ENCODE results near the gene KCNF1.

KCNF1 gene

GRCh38 chr2:10918661-10919409 is 7.1 kb downstream of the KCNF1 start:
- DNase-seq (ENCODE audit: insufficient read length, low spot score) (no peak), FAIRE-seq (no peak)

DNA sequence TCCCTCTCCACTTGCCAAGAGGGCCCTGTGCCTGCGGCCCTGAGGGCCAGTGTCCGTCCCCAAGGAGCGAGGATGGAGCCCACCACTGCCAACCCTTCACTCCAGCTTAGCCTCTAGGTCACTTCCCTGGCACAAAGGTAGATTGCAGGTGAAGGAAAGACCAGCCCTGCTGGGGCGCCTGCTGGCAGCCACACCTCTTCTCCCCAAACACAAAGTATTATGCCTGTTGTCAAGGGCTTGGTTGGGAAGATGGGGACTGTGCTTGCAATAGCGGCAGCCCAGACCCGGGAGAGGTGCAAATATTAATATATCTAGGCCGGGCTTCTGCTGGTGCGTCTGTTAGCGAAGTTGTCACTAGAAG is 7.7 kb downstream of the KCNF1 start:
- DNase-seq (ENCODE audit: insufficient read length, low spot score), result no peak
- no peak for FAIRE-seq

- DNase-seq (ENCODE audit: insufficient read length, low spot score) (no peak), FAIRE-seq (no peak)
Observed at GRCh38 chr2:10919771-10920621, 8.3 kb downstream of the KCNF1 start.

- DNase-seq (ENCODE audit: insufficient read length, low spot score) (no peak), FAIRE-seq (no peak)
Observed at GRCh38 chr2:10920764-10921388, 9.1 kb downstream of the KCNF1 start.

GRCh38 chr2:10921525-10921924 is 9.8 kb downstream of the KCNF1 start:
- DNase-seq (ENCODE audit: insufficient read length, low spot score), result no peak
- FAIRE-seq, result no peak

- DNase-seq (ENCODE audit: insufficient read length, low spot score) (no peak), FAIRE-seq (no peak)
Observed at GRCh38 chr2:10922307-10923007, 10.7 kb downstream of the KCNF1 start.

- DNase-seq (ENCODE audit: insufficient read length, low spot score), result no peak
Observed at GRCh38 chr2:10923008-10923375, 11.3 kb downstream of the KCNF1 start.

DNA sequence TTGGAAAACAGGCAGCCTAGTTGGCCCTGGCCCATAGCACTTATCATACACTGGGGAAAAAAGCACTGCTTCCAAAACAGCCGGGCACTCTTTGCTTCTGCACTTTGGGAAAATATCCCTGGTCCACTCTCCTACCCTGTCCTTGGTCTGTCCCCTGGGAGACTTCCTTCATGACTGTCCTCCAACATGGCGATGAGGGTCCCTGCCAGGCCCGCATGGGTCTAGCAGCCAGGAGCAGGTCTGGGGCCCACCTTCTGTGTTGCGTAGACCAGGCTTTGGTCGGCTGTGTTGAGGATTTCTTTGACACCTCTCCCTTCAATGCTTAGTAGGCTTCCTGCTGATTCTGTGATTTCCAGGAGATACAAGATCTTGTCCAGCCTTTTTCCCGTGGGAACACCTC is 12.2 kb downstream of the KCNF1 start:
- FAIRE-seq, result no peak
- DNase-seq (ENCODE audit: insufficient read length, low spot score), result no peak

More at GRCh38 chr2:10923008-10923375, 11.3 kb downstream of the KCNF1 start:
- no peak for FAIRE-seq

DNA sequence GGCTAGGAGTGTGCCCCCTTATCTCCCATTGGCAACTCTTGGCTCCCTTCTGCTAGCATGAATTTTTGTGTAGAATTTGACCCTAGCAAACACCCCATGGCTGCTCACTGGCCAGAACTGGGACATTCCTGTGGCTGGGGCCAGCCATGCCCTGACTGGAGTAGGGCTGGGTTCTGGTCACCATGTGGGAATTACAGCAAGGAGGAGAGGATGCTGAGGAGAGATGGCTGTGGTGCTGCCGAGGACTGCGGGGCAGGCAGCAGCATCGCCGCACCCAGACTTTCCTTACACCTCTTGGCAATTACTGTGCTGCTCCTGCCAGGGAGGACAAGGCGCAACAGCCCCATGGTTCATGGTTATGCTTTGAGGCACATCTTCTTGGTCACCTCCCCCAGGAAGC is 12.7 kb downstream of the KCNF1 start:
- FAIRE-seq (no peak), DNase-seq (ENCODE audit: insufficient read length, low spot score) (no peak)

GRCh38 chr2:10924859-10925258 is 13.1 kb downstream of the KCNF1 start:
- DNase-seq (ENCODE audit: insufficient read length, low spot score), result no peak
- FAIRE-seq, result no peak

DNA sequence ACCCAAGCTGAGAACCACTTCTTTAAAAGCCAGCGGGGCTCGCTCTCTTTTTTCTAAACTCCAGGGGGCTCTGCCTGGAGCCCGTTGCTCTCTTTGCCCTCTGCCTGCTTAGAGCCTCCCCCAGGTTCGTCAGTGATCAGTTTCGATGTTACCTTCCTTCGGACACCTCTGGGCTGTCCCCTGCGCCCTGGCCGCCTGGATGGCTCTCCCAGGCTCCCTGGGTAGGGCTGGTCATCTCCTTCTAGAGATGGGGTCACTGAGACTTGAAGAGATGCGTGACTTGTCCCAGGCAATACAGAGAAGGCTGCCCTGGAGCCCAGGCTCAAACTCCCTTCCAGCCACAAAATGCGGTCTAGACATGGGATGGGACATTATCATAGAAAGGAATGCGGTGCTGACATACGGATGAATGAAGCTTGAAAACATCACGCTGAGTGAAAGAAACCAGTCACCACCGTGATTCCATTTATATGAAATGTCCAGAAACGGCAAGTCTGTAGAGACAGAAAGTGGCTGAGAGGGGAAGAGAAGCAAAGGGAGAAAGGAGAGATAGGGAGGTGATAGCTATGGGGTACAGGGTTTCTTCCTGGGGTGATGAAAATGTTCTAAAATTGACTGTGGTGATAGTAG is 14.6 kb downstream of the KCNF1 start:
- DNase-seq (ENCODE audit: insufficient read length, low spot score), result no peak
- no peak for FAIRE-seq

DNA sequence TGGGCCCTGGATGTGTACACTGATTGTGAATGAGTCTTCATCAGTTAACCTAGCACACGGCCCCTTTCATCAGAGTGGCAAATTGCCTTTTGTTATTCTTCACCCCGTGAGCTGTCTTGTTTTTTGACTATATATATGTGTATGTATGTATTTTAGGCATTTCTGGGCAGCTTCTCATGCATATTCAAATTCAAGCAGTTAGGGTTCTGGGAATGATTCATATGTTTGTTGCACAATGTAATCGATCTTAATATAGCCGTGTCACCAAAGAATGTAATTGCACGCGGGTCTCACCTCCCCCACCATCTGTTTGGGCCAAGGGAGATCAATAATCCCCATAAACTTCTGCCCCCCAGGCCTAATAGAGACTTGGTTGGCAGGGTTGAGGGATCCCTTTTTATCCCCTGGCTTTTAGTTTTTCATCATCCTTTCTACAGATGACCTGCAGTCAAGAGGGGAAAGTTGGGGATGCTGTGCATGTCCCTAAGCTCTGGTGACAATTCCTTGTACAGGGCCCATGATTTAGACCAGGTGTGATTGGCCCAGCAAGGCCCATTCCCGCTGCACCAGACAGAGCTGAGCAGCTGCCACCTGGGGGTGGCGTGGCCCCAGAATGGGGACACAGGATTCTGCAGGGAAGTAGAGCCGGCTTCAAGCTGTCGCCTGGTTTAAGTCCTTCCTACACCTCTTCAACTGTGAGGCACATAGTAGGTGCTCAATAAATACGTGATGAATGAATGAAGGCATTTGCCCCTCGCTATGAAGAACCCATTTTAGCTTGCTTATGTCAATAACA is 19.2 kb downstream of the KCNF1 start:
- FAIRE-seq, result no peak
- DNase-seq (ENCODE audit: insufficient read length, low spot score), result no peak

DNA sequence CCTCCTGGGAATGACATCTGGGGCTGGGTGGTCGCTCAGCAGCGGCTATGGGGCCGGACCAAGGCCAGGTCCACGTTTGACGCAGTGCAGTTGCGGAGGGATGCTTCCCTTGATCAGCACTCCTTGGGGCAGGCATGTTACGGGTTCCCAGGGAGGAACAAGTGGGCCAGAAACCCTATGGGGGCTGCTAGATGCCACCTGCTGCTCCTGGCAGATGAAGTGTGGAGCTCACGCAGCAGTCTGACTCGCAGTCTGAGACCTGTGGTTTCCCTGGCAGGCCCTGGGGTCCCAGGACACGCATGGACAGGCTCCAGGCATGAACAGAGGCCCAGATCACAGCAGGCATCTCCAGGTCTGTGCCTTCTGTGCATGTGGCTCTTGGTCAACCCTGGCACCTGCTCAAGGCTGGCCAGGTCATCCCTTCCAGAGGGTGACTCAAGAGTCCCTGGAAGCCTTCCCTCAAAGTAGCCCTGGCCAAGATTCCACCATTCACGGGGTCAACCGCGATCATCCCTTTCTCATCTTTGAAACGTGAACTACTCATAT is 20.0 kb downstream of the KCNF1 start:
- FAIRE-seq, result no peak
- DNase-seq (ENCODE audit: insufficient read length, low spot score), result no peak

DNA sequence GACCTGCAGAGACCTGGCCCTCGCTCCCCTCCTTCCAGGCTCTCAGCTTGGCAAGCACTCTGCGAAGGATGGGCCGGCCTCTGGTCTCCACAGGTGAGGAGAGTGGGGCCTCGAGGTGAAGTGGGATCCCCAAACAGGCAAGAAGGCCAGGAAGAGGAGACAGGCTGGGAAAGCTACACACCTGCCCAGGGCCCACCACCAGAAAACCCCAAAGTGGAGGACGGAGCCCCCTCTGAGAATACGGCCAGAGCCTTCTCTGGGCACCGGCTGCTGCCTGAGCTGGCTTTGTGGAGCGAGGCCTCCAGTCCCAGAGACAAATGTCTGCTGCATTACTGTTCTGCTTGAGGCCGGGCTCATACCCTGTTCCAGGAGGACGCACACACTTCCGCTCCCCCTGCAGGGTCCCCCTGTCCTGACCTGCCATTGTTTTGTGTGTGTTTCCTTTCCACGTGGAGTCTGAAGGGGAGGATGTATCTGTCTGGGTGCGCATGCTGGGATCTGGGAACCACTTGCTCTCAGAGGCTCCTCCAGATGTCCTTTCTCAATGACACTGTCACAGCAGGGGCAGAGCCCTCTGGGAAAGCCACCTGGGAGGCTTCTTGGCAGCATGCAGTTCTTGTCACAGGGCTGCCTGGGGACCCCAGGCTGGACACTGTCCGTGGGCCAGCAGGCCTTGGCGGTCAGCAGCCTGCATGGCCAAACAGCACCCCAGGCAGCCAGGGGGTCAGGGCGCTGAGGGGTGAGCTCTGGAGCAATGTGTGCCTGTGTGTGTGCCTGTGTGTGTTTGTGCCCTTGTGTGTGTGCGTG is 20.8 kb downstream of the KCNF1 start:
- FAIRE-seq, result no peak
- DNase-seq (ENCODE audit: insufficient read length, low spot score), result no peak

DNA sequence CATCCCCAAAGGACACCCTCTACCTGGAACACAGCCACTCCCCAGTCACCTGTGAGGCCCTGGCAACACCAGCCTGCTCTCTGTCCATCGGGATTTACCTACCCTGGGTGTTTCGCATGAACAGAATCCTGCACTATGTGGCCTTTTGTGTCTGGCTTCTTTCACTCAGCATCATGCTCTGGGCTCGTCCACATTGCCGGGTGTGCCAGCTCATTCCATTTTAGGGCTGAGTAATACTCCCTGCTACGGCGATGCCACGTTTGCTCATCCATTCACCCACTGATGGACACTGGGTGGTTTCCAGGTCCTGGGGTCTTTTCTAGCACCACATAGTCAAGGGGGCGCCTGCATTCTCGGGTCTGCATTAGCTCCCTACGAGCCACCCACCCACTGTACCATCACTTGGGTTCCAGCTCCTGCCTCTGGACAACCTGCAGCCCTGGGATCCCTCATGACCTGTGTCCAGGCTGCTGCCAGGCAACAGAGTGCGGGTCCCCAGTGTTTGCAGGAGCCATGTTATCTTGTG is 22.0 kb downstream of the KCNF1 start:
- FAIRE-seq, result no peak
- no peak for DNase-seq (ENCODE audit: insufficient read length, low spot score)

DNA sequence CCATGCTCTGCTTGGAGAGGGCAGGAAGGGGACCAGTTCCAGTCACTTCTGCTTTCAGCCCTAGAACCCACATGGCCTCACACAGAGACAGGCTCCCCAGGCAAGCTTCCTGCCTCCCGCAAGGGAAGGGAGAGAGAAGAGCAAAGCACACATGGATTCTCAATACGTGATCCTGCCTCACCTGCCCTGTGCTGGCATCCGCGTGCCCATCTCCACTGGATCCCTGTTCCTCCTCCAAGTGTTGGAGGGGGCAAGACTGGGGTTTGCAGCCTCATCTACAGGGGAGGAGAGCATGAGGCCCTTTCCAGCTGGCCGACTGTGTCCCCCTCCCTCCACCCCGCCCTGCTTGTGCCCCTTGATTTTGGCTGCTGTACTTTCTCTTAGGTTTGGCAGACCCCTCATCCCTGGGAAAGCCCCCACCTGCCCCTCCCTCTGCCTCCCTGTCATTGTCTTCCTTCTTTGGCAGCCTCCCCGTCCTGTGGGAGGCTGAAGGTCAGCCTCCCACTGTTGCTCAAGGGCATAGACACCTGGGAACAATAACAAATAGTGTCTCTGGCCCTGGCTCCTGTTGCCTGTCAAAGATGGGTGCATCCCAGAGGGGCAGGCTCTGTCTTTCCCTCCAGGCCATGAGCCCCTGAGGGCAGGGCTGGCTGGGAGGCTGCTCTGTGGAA is 22.7 kb downstream of the KCNF1 start:
- no peak for DNase-seq (ENCODE audit: insufficient read length, low spot score)
- FAIRE-seq, result no peak

GRCh38 chr2:10934979-10935350 is 23.2 kb downstream of the KCNF1 start:
- DNase-seq (ENCODE audit: insufficient read length, low spot score) (no peak), FAIRE-seq (no peak)

DNA sequence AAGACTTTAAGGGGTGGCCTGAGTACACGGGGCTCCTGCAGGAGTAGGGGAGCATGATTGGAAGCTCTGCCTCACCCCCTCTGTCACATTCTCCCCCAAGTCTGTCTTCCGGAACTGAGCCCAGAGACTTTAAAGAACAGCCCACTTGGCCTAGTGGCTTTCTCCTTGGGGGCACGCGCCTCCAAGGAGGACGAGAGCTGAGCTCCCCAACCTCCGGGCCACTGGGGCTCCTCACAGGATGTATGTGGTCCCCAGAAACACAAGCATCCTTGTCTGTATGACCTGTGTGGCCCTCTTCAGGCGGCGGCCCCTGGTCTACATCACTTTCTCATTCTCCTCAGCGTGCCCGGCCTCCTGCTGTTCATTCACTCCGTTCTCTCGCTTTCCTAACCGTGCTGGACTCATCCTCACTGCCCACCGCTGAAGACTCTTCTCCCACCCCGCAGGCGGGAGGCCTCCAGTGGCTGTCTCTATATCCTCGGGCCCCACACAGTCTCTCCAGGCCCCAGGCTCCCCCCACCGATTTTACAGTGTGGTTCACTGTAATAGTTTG is 23.7 kb downstream of the KCNF1 start:
- FAIRE-seq, result no peak
- no peak for DNase-seq (ENCODE audit: insufficient read length, low spot score)
